Fibroblast of lung (primary cell): ENCODE data around the gene BCAS1.

Experiments
- EZH2 ChIP-seq: IDR thresholded peaks from 2 replicates; pipeline ENCODE4 v1.5.1; 2012; ENCODE audit warnings: low read length, control low read depth, mild to moderate bottlenecking; ENCODE audit errors: missing control alignments
- TF ChIP-seq, protein P1 (sequence below), 2 donors: IDR thresholded peaks in 1 of 2; conservative IDR thresholded peaks in 1 of 2; 1 replicate in 1 of 2; 2 replicates in 1 of 2; pipeline ENCODE4 v1.5.1; 2011 to 2012; ENCODE audit warnings: low read length in 2 of 2, control low read depth in 1 of 2, inconsistent platforms in 1 of 2, low read depth in 1 of 2, mild to moderate bottlenecking in 1 of 2

DNA sequence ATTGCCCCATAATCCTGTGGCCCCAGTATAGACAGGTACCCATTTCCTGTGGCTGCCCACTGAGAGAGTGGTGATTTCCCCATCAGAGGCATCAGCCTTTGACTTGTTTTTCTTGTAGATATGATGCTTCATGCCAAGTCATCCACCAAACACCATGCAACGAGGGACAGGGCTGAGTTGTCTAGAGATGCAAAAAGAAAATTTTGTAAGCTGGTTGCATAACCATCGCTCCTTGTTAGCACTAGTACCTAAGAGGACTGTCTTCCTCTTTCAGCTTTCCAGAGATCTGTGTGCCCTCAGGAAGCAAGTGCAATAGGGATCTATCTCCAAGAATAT is 166.8 kb downstream of the BCAS1 start:
- TF ChIP-seq EZH2: no peak
- TF ChIP-seq, protein P1, sequence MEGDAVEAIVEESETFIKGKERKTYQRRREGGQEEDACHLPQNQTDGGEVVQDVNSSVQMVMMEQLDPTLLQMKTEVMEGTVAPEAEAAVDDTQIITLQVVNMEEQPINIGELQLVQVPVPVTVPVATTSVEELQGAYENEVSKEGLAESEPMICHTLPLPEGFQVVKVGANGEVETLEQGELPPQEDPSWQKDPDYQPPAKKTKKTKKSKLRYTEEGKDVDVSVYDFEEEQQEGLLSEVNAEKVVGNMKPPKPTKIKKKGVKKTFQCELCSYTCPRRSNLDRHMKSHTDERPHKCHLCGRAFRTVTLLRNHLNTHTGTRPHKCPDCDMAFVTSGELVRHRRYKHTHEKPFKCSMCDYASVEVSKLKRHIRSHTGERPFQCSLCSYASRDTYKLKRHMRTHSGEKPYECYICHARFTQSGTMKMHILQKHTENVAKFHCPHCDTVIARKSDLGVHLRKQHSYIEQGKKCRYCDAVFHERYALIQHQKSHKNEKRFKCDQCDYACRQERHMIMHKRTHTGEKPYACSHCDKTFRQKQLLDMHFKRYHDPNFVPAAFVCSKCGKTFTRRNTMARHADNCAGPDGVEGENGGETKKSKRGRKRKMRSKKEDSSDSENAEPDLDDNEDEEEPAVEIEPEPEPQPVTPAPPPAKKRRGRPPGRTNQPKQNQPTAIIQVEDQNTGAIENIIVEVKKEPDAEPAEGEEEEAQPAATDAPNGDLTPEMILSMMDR (conservative IDR thresholded peaks at IDR 0.05 in 1 of 2, IDR thresholded peaks at IDR 0.05 in 1 of 2; ENCODE audit: low read depth in 1 of 2, low read length in 2 of 2): no peak
